ENCODE data around the gene TAF4.

DNA sequence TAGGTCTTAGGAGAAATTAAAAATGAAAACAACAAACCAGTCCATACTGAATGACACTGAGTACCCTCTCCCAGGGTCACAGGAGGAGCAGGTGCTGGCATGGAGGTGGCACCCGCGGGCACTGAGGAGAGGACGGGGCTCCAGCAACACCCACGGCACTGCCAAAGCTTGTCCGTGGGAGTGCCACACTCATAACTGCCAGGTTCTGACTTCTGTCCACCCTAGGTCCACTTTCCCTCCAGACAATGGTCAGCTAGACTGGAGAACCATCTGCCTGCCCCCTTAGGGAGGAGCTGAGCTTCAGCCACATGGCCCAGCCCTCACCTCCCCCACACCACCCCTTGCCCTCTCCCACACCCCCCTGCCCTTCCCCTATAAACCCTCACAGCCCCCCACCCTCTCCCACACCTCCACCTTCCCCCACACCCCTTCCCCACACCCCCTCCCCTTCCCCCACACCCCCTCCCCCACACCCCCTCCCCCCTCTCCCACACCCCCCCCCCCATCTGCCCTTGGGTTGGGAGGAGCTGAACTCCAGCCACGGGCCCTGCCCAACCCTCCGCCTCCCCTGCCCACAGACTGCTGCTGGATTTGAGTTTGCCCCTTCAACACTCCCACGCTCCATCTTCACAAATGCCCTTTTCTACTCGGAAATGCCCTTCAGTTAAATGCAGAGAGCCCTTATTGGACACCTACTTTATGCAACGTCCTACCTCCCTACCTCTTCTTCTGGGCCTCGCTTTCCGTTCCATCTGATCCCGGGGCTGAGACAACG is 129.6 kb downstream of the TAF4 start:
- TF ChIP-seq FOXM1 (IDR thresholded peaks at IDR 0.05; ENCODE audit: borderline replicate concordance) (no peak), SP1 (IDR thresholded peaks at IDR 0.05) (no peak), LEF1 (IDR thresholded peaks at IDR 0.05; ENCODE audit: borderline replicate concordance) (no peak), ZNF384 (IDR thresholded peaks at IDR 0.05) (no peak)

Data from HEK293T (cell line).